SH-SY5Y (cell line): Measurements from ENCODE around the gene VTI1A.

Experiments
- GATA2 ChIP-seq: IDR thresholded peaks from 2 replicates; pipeline ENCODE4 v1.6.1; 2011; ENCODE audit warnings: mild to moderate bottlenecking, low read depth, low read length
- GATA3 ChIP-seq: IDR thresholded peaks from 2 replicates; pipeline ENCODE4 v1.6.1; 2011; ENCODE audit warnings: low read depth, mild to moderate bottlenecking, low read length, moderate library complexity

DNA sequence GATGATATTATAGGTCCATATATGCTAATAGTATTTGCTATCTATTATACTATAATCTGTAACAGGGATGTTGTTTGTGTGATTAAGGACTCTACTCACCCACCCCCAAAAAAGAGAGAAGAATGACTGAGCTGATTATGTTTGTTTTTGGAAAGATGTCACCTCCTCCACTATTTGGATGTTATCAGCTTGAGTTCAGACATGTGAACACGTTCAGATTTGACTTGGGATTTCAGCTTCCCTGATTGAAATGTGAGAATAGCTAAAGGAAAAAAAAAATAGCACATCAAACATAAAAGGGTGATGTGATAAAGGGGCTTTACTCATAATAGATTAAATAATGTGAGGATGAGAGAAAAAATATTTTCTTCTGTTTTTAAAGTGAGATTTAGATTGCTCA is 81.2 kb downstream of the VTI1A start:
- no peak for TF ChIP-seq GATA2
- TF ChIP-seq GATA3, result no peak
